Chondrocyte (in vitro differentiated cells): ENCODE data around the gene NUDT2. TPM values are rescaled to one million over a fixed set of nuclear protein-coding genes. Genes with fewer than 3 reads are reported as not detected.

Experiments
- DNase-seq: peaks from one replicate; pipeline ENCODE4 v3.0.0; 2021; ENCODE audit warnings: mixed read lengths, low spot score
- H3K27ac Mint-ChIP-seq: one replicate; pipeline ENCODE4 v1.8.0; 2021; ENCODE audit warnings: mild to moderate bottlenecking, moderate library complexity, mixed read lengths; ENCODE audit not compliant: unreplicated experiment
- H3K27me3 Mint-ChIP-seq: 2 replicates; pipeline ENCODE4 v1.8.0; 2021; ENCODE audit warnings: low read depth, mixed read lengths
- H3K36me3 Mint-ChIP-seq: 2 replicates; pipeline ENCODE4 v1.8.0; 2021; ENCODE audit warnings: low read depth, mixed read lengths
- H3K4me1 Mint-ChIP-seq: 2 replicates; pipeline ENCODE4 v1.8.0; 2021; ENCODE audit warnings: low read depth, mild to moderate bottlenecking, mixed read lengths
- H3K4me3 Mint-ChIP-seq: one replicate; pipeline ENCODE4 v1.8.0; 2021; ENCODE audit warnings: mild to moderate bottlenecking, moderate library complexity, mixed read lengths; ENCODE audit not compliant: unreplicated experiment
- H3K9me3 Mint-ChIP-seq: 2 replicates; pipeline ENCODE4 v1.8.0; 2021; ENCODE audit warnings: low read depth, mixed read lengths
- CTCF ChIP-seq: fragments of 200-600 bp; sonication (generic); IDR thresholded peaks from 2 replicates; pipeline ENCODE4 v1.5.0; 2021; ENCODE audit warnings: antibody characterized with exemption, mild to moderate bottlenecking, moderate library complexity
- total RNA-seq: library from RNA; stranded (reverse); gene quantifications from 3 replicates; pipeline ENCODE4 v1.2.1, GENCODE V29; 2021

The NUDT2 gene
- total RNA-seq, 1 donor from 2014 or later, result 17.6 TPM

- peaks cover under 1% of the 10 kb centered on the region for H3K9me3 Mint-ChIP-seq
- TF ChIP-seq CTCF, result no peak
- H3K36me3 Mint-ChIP-seq, result peaks cover 12% of the 10 kb centered on the region
- H3K27ac Mint-ChIP-seq, result no peak overlapping the region
- peaks cover 18% of the 10 kb centered on the region for H3K4me1 Mint-ChIP-seq
- no peak for DNase-seq
- no peaks in the 10 kb centered on the region for H3K27me3 Mint-ChIP-seq
- no peak overlapping the region for H3K4me3 Mint-ChIP-seq
Observed at GRCh38 chr9:34373749-34374148, 44.4 kb downstream of the NUDT2 start.

- Mint-ChIP-seq H3K27ac (no peak overlapping the region), H3K36me3 (peaks cover 10% of the 10 kb centered on the region), H3K27me3 (no peaks in the 10 kb centered on the region), H3K9me3 (no peaks in the 10 kb centered on the region), H3K4me3 (no peak overlapping the region), H3K4me1 (peaks cover 21% of the 10 kb centered on the region)
- no peak for DNase-seq
- no peak for TF ChIP-seq CTCF
Observed at GRCh38 chr9:34374339-34374738, 45.0 kb downstream of the NUDT2 start.

GRCh38 chr9:34374905-34375552 is 45.7 kb downstream of the NUDT2 start:
- Mint-ChIP-seq H3K9me3 (no peaks in the 10 kb centered on the region), H3K36me3 (peaks cover 8% of the 10 kb centered on the region), H3K4me3 (no peak overlapping the region), H3K27me3 (no peaks in the 10 kb centered on the region), H3K4me1 (peaks cover 26% of the 10 kb centered on the region), H3K27ac (no peak overlapping the region)
- no peak for TF ChIP-seq CTCF
- no peak for DNase-seq

GRCh38 chr9:34375901-34376595 is 46.7 kb downstream of the NUDT2 start:
- peak overlapping the region; percentile 41 for H3K27ac Mint-ChIP-seq
- no peaks in the 10 kb centered on the region for H3K9me3 Mint-ChIP-seq

More at GRCh38 chr9:34375901-34376595, 46.7 kb downstream of the NUDT2 start:
- peak; percentile 58 for TF ChIP-seq CTCF
- peak overlapping the region; percentile 83 for H3K4me3 Mint-ChIP-seq
- no peaks in the 10 kb centered on the region for H3K27me3 Mint-ChIP-seq
- peaks cover 29% of the 10 kb centered on the region for H3K4me1 Mint-ChIP-seq
- peaks cover 3% of the 10 kb centered on the region for H3K36me3 Mint-ChIP-seq
- DNase-seq, result no peak
